Inflammatory macrophage (primary cell): Measurements from ENCODE around the gene NUFIP2.
"Not testable (repeated sequence)": the region's sequence is repeated elsewhere in the genome, so short reads cannot be mapped to it uniquely, and the experiment has no call there.

ENCODE experiments used
- DNase-seq, 2 donors: peaks; one replicate each; pipeline ENCODE4 v3.0.0-alpha.2; 2020 to 2022

Gene NUFIP2

GRCh38 chr17:29237476-29238132 is 56.3 kb downstream of the NUFIP2 start:
- DNase-seq = peak in 1 of 2 donors; percentile 61

GRCh38 chr17:29235904-29236303 is 58.0 kb downstream of the NUFIP2 start:
- no peak for DNase-seq

GRCh38 chr17:29234972-29235371 is 59.0 kb downstream of the NUFIP2 start:
- peak in 1 of 2 donors; percentile 62 for DNase-seq

GRCh38 chr17:29233301-29233700 is 60.6 kb downstream of the NUFIP2 start:
- DNase-seq = no peak

- no peak for DNase-seq
Observed at GRCh38 chr17:29225396-29225795, 68.6 kb downstream of the NUFIP2 start.

GRCh38 chr17:29221338-29221737 is 72.6 kb downstream of the NUFIP2 start:
- DNase-seq = not testable (repeated sequence)

- DNase-seq = peak; percentile 81 to 85
Observed at GRCh38 chr17:29219378-29220047, 74.4 kb downstream of the NUFIP2 start.

- no peak for DNase-seq
Observed at GRCh38 chr17:29216856-29217255, 77.1 kb downstream of the NUFIP2 start.

GRCh38 chr17:29216181-29216580 is 77.8 kb downstream of the NUFIP2 start:
- no peak for DNase-seq

- DNase-seq = no peak
Observed at GRCh38 chr17:29215717-29216116, 78.2 kb downstream of the NUFIP2 start.

- DNase-seq = no peak
Observed at GRCh38 chr17:29215174-29215573, 78.8 kb downstream of the NUFIP2 start.

GRCh38 chr17:29214215-29215146 is 79.5 kb downstream of the NUFIP2 start:
- DNase-seq = peak; percentile 94 to 98

GRCh38 chr17:29212681-29213121 is 81.2 kb downstream of the NUFIP2 start:
- peak; percentile 74 to 86 for DNase-seq

- no peak for DNase-seq
Observed at GRCh38 chr17:29212094-29212631, 81.8 kb downstream of the NUFIP2 start.

- peak in 1 of 2 donors; percentile 24 for DNase-seq
Observed at GRCh38 chr17:29210879-29211278, 83.1 kb downstream of the NUFIP2 start.

- no peak for DNase-seq
Observed at GRCh38 chr17:29209073-29209472, 84.9 kb downstream of the NUFIP2 start.

GRCh38 chr17:29207975-29208374 is 86.0 kb downstream of the NUFIP2 start:
- no peak for DNase-seq
